AG09319 (cell line): ENCODE measurements around the gene SRGAP3.

ENCODE experiments used
- DNase-seq: peaks from one replicate; pipeline ENCODE4 v3.0.0-alpha.2; 2010; ENCODE audit warnings: low read depth; ENCODE audit errors: extremely low read depth
- CTCF ChIP-seq: IDR thresholded peaks from 2 replicates; pipeline ENCODE4 v1.5.1; 2011; ENCODE audit warnings: low read depth, mild to moderate bottlenecking, inconsistent platforms, low read length, moderate library complexity

The SRGAP3 gene

DNA sequence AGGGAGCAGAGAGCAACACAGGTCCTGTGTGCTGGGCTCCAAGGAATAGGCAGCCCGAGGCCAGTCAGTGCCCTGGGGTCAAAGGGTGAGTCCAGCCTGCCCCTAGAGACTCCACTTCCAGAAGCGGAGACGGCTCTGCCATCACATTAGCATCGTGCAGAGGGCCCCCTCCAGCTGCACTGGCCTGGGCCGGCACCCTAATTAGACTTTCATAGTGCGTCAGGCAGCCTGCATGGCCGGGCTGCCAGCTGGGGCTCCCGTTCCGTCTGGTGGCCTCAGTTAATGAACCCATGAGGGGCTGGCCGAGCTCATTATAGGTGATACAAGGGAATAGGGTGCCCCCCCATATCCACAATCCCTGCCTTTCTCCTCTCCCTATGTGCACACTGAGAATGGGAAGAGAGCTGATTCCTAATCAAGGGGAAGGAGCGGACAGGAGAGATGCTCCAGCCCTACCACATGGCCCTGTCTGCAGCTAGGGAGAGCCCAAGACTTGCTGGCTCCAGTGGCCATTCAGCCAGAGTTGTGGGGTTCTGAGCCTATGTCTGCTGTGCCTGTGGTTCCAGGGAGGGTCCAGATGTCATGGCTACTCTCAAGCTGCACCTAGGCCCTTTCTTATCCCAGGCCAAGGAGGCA, 128.0 kb downstream of the SRGAP3 start:
- no peak for DNase-seq
- no peak for TF ChIP-seq CTCF

DNA sequence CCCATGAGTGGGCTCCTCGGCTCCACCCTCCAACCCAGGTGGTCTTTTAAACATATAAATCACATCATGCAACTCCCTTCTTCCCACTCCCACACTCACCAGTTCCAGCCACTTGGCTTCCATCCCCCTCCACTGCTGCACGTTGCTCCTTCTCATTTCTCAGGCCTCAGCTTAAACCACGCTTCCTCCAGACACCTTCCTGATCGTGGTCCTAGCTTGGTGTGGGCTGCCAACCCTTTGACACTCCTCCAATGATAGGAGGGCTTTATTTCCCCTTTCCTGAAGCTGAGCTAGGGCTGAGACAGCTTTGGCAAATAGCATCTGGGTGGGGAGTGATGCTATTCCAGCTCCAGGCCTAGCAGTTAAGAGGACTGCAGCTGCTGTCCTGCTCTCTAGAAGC, 130.1 kb downstream of the SRGAP3 start:
- DNase-seq, result no peak
- TF ChIP-seq CTCF, result no peak

- no peak for DNase-seq
- TF ChIP-seq CTCF, result no peak
Measured at GRCh38 chr3:9118222-9118621, 131.2 kb downstream of the SRGAP3 start.

- DNase-seq, result no peak
- no peak for TF ChIP-seq CTCF
Measured at GRCh38 chr3:9117220-9117619, 132.2 kb downstream of the SRGAP3 start.

DNA sequence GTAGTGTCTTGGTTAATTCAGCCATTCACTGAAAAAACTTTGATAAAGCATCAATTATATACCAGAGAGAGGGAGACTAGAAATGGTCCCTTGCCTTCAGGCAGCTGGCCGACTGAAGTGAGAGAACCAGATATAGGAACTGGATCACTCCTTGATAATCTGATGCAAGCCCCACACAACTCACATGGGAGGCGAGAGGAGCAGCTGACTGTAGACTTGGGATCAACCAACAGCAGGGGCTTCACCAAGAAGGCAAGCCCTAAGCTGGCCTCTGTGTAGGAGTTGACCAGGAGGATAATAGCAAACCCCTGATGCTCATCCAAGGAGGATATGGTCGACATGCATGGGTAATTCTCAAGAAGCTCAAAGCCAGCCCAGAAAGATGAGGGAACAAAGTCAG, 133.1 kb downstream of the SRGAP3 start:
- no peak for DNase-seq
- TF ChIP-seq CTCF, result no peak

GRCh38 chr3:9115336-9115735, 134.1 kb downstream of the SRGAP3 start:
- TF ChIP-seq CTCF, result no peak
- DNase-seq, result no peak

- no peak for TF ChIP-seq CTCF
- DNase-seq, result no peak
Measured at GRCh38 chr3:9113040-9113439, 136.4 kb downstream of the SRGAP3 start.
